Activated naive CD8-positive, alpha-beta T cell (primary cell): ENCODE results near the gene SUPT16H.
"Not testable (repeated sequence)": the region's sequence is repeated elsewhere in the genome, so short reads cannot be mapped to it uniquely, and the experiment has no call there.

Experiments used
- H3K27ac Mint-ChIP-seq: one replicate; pipeline ENCODE4 v1.8.0; 2021; ENCODE audit warnings: mixed read lengths
- H3K27me3 Mint-ChIP-seq: one replicate; pipeline ENCODE4 v1.8.0; 2021; ENCODE audit warnings: mixed read lengths
- H3K36me3 Mint-ChIP-seq: one replicate; pipeline ENCODE4 v1.8.0; 2021; ENCODE audit warnings: mixed read lengths
- H3K4me1 Mint-ChIP-seq: one replicate; pipeline ENCODE4 v1.8.0; 2021; ENCODE audit warnings: low read depth, mixed read lengths
- H3K4me3 Mint-ChIP-seq: one replicate; pipeline ENCODE4 v1.8.0; 2021; ENCODE audit warnings: mild to moderate bottlenecking, mixed read lengths
- H3K9me3 Mint-ChIP-seq: one replicate; pipeline ENCODE4 v1.8.0; 2021; ENCODE audit warnings: low read depth, mixed read lengths

The SUPT16H gene

GRCh38 chr14:21332950-21333349 is 50.9 kb downstream of the SUPT16H start:
- H3K9me3 Mint-ChIP-seq, result no peaks in the 10 kb centered on the region
- H3K27ac Mint-ChIP-seq, result no peak overlapping the region
- H3K4me1 Mint-ChIP-seq, result no peaks in the 10 kb centered on the region
- H3K27me3 Mint-ChIP-seq, result peaks cover 1% of the 10 kb centered on the region
- H3K36me3 Mint-ChIP-seq, result no peaks in the 10 kb centered on the region
- H3K4me3 Mint-ChIP-seq, result no peak overlapping the region

DNA sequence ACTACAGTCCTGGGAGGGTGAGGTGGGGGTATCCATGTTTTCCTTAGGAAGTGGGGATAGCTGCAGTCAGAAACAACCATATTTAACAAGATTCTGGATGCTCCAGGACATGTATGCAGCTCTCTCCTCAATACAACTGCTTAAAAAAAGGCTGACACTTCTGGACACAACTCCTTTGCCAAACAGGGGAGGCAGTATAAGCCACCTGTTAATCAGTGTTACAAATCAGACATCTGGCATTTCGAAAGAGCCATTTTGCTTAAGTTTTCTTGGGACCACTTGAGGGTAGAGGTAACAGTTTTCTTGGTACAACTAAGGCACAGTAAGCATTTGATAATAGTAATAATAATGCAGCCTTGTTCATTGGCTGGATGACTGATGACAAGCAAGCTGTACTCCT is 56.8 kb downstream of the SUPT16H start:
- no peaks in the 10 kb centered on the region for H3K9me3 Mint-ChIP-seq
- H3K27ac Mint-ChIP-seq, result no peak overlapping the region
- no peaks in the 10 kb centered on the region for H3K36me3 Mint-ChIP-seq
- H3K4me3 Mint-ChIP-seq, result no peak overlapping the region
- H3K4me1 Mint-ChIP-seq, result no peaks in the 10 kb centered on the region
- peaks cover 1% of the 10 kb centered on the region for H3K27me3 Mint-ChIP-seq

DNA sequence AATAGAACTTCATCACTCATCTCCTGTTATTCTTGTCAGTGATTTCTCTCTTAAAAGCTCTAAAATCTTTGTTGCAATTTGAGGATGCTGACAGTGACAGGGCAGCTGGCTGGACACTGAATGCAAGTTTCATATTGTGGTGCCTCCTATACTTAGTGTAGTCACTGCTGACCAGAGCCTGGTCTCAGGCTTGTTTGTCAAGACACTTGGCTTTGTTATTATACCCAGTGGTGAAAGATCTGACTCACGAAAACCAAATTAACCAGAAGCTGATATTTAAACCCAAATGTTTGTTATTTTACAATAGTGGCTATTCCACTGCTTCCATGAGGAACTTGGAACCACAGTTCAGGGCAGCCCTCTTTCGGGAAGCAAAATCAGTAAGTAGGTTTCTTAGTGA is 61.1 kb downstream of the SUPT16H start:
- Mint-ChIP-seq H3K27ac (no peak overlapping the region), H3K36me3 (no peaks in the 10 kb centered on the region), H3K9me3 (no peaks in the 10 kb centered on the region), H3K4me1 (peaks cover 8% of the 10 kb centered on the region), H3K27me3 (no peaks in the 10 kb centered on the region), H3K4me3 (no peak overlapping the region)

- peaks cover 8% of the 10 kb centered on the region for H3K4me1 Mint-ChIP-seq
- no peaks in the 10 kb centered on the region for H3K27me3 Mint-ChIP-seq
- H3K36me3 Mint-ChIP-seq, result no peaks in the 10 kb centered on the region
- no peaks in the 10 kb centered on the region for H3K9me3 Mint-ChIP-seq
- H3K4me3 Mint-ChIP-seq, result no peak overlapping the region
- no peak overlapping the region for H3K27ac Mint-ChIP-seq
Observed at GRCh38 chr14:21320913-21321312, 62.9 kb downstream of the SUPT16H start.

GRCh38 chr14:21317398-21317797 is 66.4 kb downstream of the SUPT16H start:
- H3K27ac Mint-ChIP-seq, result no peak overlapping the region
- H3K36me3 Mint-ChIP-seq, result no peaks in the 10 kb centered on the region
- H3K4me3 Mint-ChIP-seq, result no peak overlapping the region
- peaks cover 8% of the 10 kb centered on the region for H3K4me1 Mint-ChIP-seq
- H3K27me3 Mint-ChIP-seq, result no peaks in the 10 kb centered on the region
- no peaks in the 10 kb centered on the region for H3K9me3 Mint-ChIP-seq

- Mint-ChIP-seq H3K36me3 (no peaks in the 10 kb centered on the region), H3K4me3 (no peak overlapping the region), H3K27ac (no peak overlapping the region), H3K4me1 (peaks cover 10% of the 10 kb centered on the region), H3K9me3 (no peaks in the 10 kb centered on the region), H3K27me3 (no peaks in the 10 kb centered on the region)
Observed at GRCh38 chr14:21313512-21313911, 70.3 kb downstream of the SUPT16H start.

GRCh38 chr14:21311614-21312013 is 72.2 kb downstream of the SUPT16H start:
- H3K27me3 Mint-ChIP-seq, result no peaks in the 10 kb centered on the region

GRCh38 chr14:21309956-21310355 is 73.9 kb downstream of the SUPT16H start:
- no peaks in the 10 kb centered on the region for H3K27me3 Mint-ChIP-seq

More at GRCh38 chr14:21311614-21312013, 72.2 kb downstream of the SUPT16H start:
- Mint-ChIP-seq H3K27ac (no peak overlapping the region), H3K9me3 (no peaks in the 10 kb centered on the region), H3K4me3 (no peak overlapping the region), H3K36me3 (no peaks in the 10 kb centered on the region), H3K4me1 (peaks cover 22% of the 10 kb centered on the region)

GRCh38 chr14:21309238-21309636 is 74.6 kb downstream of the SUPT16H start:
- Mint-ChIP-seq H3K9me3 (no peaks in the 10 kb centered on the region), H3K27ac (peak overlapping the region; percentile 96), H3K4me3 (peak overlapping the region; percentile 89), H3K36me3 (no peaks in the 10 kb centered on the region), H3K4me1 (peaks cover 22% of the 10 kb centered on the region), H3K27me3 (no peaks in the 10 kb centered on the region)

More at GRCh38 chr14:21309956-21310355, 73.9 kb downstream of the SUPT16H start:
- no peaks in the 10 kb centered on the region for H3K9me3 Mint-ChIP-seq
- no peaks in the 10 kb centered on the region for H3K36me3 Mint-ChIP-seq
- peaks cover 22% of the 10 kb centered on the region for H3K4me1 Mint-ChIP-seq
- H3K4me3 Mint-ChIP-seq, result no peak overlapping the region
- no peak overlapping the region for H3K27ac Mint-ChIP-seq

DNA sequence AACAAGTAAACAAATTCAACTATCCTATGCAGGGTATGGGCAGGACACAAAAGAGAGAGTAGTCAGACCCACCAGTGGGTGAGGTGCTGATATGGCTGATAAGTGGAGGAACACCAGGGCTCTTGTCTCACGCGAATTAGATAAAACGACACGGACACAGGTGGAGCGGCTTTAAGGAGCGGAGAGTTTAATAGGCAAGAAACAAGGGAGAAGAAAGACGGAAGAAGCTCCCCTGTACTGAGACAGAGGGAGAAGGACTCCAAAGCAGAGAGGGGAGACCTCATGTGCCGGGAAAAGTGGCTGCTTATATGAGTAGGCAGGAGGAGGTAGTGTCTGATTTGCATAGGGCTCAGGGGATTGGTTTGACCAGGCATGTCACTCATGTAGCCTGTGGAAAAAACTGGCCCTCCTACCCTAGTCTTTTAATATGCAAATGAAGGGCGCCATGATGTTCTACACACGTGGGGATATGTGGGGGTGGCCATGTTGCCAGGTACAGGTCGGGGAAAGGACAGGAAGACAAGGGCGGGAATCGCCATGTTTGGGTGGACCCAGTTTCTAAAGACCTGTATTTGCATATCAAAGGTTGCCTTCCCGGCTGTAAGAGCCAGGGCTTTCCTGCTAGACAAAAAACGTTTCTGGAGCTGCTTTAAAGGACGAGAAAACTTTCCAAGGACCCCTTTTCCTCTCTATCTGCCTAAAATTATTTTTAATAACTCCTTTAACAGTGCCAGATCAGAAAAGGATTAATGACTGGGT is 75.2 kb downstream of the SUPT16H start:
- H3K27ac Mint-ChIP-seq, result peak overlapping the region; percentile 96
- peaks cover 22% of the 10 kb centered on the region for H3K4me1 Mint-ChIP-seq
- peak overlapping the region; percentile 89 for H3K4me3 Mint-ChIP-seq
- no peaks in the 10 kb centered on the region for H3K9me3 Mint-ChIP-seq
- H3K27me3 Mint-ChIP-seq, result no peaks in the 10 kb centered on the region
- no peaks in the 10 kb centered on the region for H3K36me3 Mint-ChIP-seq

GRCh38 chr14:21308132-21308478 is 75.7 kb downstream of the SUPT16H start:
- no peaks in the 10 kb centered on the region for H3K36me3 Mint-ChIP-seq
- H3K9me3 Mint-ChIP-seq, result no peaks in the 10 kb centered on the region
- no peaks in the 10 kb centered on the region for H3K27me3 Mint-ChIP-seq
- H3K4me3 Mint-ChIP-seq, result peak overlapping the region; percentile 89
- H3K4me1 Mint-ChIP-seq, result peaks cover 22% of the 10 kb centered on the region
- H3K27ac Mint-ChIP-seq, result peak overlapping the region; percentile 96

DNA sequence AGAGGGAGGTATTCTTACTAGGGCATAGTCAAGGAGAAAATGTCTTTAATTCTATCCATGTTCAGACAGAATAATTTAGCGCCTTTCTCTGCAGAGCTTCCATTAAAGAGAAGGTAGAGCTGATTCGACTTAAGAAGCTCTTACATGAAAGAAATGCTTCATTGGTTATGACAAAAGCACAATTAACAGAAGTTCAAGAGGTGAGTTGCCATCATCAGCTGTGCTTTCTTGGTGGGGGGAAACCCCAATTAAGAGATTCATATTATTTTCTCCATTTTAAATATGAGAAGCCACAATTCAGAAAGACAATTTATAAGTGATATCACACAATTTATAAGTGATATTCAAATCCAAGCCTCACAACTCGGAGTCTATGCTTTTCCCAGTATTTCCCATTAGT is 76.2 kb downstream of the SUPT16H start:
- H3K27me3 Mint-ChIP-seq, result no peaks in the 10 kb centered on the region
- peak overlapping the region; percentile 89 for H3K4me3 Mint-ChIP-seq
- H3K36me3 Mint-ChIP-seq, result no peaks in the 10 kb centered on the region
- H3K9me3 Mint-ChIP-seq, result no peaks in the 10 kb centered on the region
- peak overlapping the region; percentile 96 for H3K27ac Mint-ChIP-seq
- peaks cover 22% of the 10 kb centered on the region for H3K4me1 Mint-ChIP-seq

GRCh38 chr14:21302836-21303140 is 81.0 kb downstream of the SUPT16H start:
- not testable (repeated sequence) for H3K4me3 Mint-ChIP-seq, H3K4me1 Mint-ChIP-seq, H3K27me3 Mint-ChIP-seq, H3K36me3 Mint-ChIP-seq, H3K9me3 Mint-ChIP-seq, H3K27ac Mint-ChIP-seq

GRCh38 chr14:21302013-21302835 is 81.6 kb downstream of the SUPT16H start:
- Mint-ChIP-seq H3K4me3 (no peak overlapping the region), H3K4me1 (peaks cover 2% of the 10 kb centered on the region), H3K36me3 (no peaks in the 10 kb centered on the region), H3K27me3 (peaks cover 7% of the 10 kb centered on the region), H3K9me3 (no peaks in the 10 kb centered on the region), H3K27ac (no peak overlapping the region)
